ENCODE data around the gene MADD.
"Not testable (repeated sequence)": the region's sequence is repeated elsewhere in the genome, so short reads cannot be mapped to it uniquely, and the experiment has no call there.

The MADD gene

GRCh38 chr11:47333886-47334443 is 64.0 kb downstream of the MADD start:
- TF ChIP-seq JUND (IDR thresholded peaks at IDR 0.05; ENCODE audit: low read depth) = no peak
- in situ Hi-C loops (cut with HindIII; ENCODE audit: low pct_unique_long_range_greater_than_20kb, low sequenced_read_pairs) = no loop called here
- no peak for DNase-seq (ENCODE audit: low read depth in 1 of 2, low spot score in 1 of 2)

GRCh38 chr11:47334699-47335411 is 64.9 kb downstream of the MADD start:
- DNase-seq (ENCODE audit: low read depth in 1 of 2, low spot score in 1 of 2); in situ Hi-C loops (cut with HindIII; ENCODE audit: low pct_unique_long_range_greater_than_20kb, low sequenced_read_pairs): not testable (repeated sequence)

GRCh38 chr11:47335733-47336132 is 65.8 kb downstream of the MADD start:
- in situ Hi-C loops (cut with HindIII; ENCODE audit: low pct_unique_long_range_greater_than_20kb, low sequenced_read_pairs) = no loop called here
- TF ChIP-seq JUND (IDR thresholded peaks at IDR 0.05; ENCODE audit: low read depth) = no peak

GRCh38 chr11:47336595-47336994 is 66.7 kb downstream of the MADD start:
- TF ChIP-seq JUND (IDR thresholded peaks at IDR 0.05; ENCODE audit: low read depth) = no peak
- in situ Hi-C loops (cut with HindIII; ENCODE audit: low pct_unique_long_range_greater_than_20kb, low sequenced_read_pairs) = no loop called here
- no peak for DNase-seq (ENCODE audit: low read depth in 1 of 2, low spot score in 1 of 2)

More at GRCh38 chr11:47335733-47336132, 65.8 kb downstream of the MADD start:
- no peak for DNase-seq (ENCODE audit: low read depth in 1 of 2, low spot score in 1 of 2)

- DNase-seq (ENCODE audit: low read depth in 1 of 2, low spot score in 1 of 2) = no peak
- in situ Hi-C loops (cut with HindIII; ENCODE audit: low pct_unique_long_range_greater_than_20kb, low sequenced_read_pairs) = no loop called here
- no peak for TF ChIP-seq JUND (IDR thresholded peaks at IDR 0.05; ENCODE audit: low read depth)
These were observed 67.4 kb downstream of the MADD start for GRCh38 chr11:47337229-47337924.

GRCh38 chr11:47338396-47339241 is 68.7 kb downstream of the MADD start:
- no peak for DNase-seq (ENCODE audit: low read depth in 1 of 2, low spot score in 1 of 2)
- no peak for TF ChIP-seq JUND (IDR thresholded peaks at IDR 0.05; ENCODE audit: low read depth)
- in situ Hi-C loops (cut with HindIII; ENCODE audit: low pct_unique_long_range_greater_than_20kb, low sequenced_read_pairs) = no loop called here

GRCh38 chr11:47340010-47340409 is 70.1 kb downstream of the MADD start:
- in situ Hi-C loops (cut with HindIII; ENCODE audit: low pct_unique_long_range_greater_than_20kb, low sequenced_read_pairs) = no loop called here
- no peak for DNase-seq (ENCODE audit: low read depth in 1 of 2, low spot score in 1 of 2)
- TF ChIP-seq JUND (IDR thresholded peaks at IDR 0.05; ENCODE audit: low read depth) = no peak

GRCh38 chr11:47340980-47341775 is 71.2 kb downstream of the MADD start:
- TF ChIP-seq JUND (IDR thresholded peaks at IDR 0.05; ENCODE audit: low read depth) = no peak
- no peak for DNase-seq (ENCODE audit: low read depth in 1 of 2, low spot score in 1 of 2)
- in situ Hi-C loops (cut with HindIII; ENCODE audit: low pct_unique_long_range_greater_than_20kb, low sequenced_read_pairs) = no loop called here

- no peak for TF ChIP-seq JUND (IDR thresholded peaks at IDR 0.05; ENCODE audit: low read depth)
- no peak for DNase-seq (ENCODE audit: low read depth in 1 of 2, low spot score in 1 of 2)
- in situ Hi-C loops (cut with HindIII; ENCODE audit: low pct_unique_long_range_greater_than_20kb, low sequenced_read_pairs) = no loop called here
These were observed 72.3 kb downstream of the MADD start for GRCh38 chr11:47342036-47342803.

- TF ChIP-seq JUND (IDR thresholded peaks at IDR 0.05; ENCODE audit: low read depth) = no peak
- DNase-seq (ENCODE audit: low read depth in 1 of 2, low spot score in 1 of 2) = no peak
- in situ Hi-C loops (cut with HindIII; ENCODE audit: low pct_unique_long_range_greater_than_20kb, low sequenced_read_pairs) = no loop called here
These were observed 72.9 kb downstream of the MADD start for GRCh38 chr11:47342854-47343253.

GRCh38 chr11:47345890-47346563 is 76.1 kb downstream of the MADD start:
- TF ChIP-seq JUND (IDR thresholded peaks at IDR 0.05; ENCODE audit: low read depth) = no peak
- in situ Hi-C loops (cut with HindIII; ENCODE audit: low pct_unique_long_range_greater_than_20kb, low sequenced_read_pairs) = no loop called here
- no peak for DNase-seq (ENCODE audit: low read depth in 1 of 2, low spot score in 1 of 2)

Data from T47D (cell line).